ENCODE data around the gene SYPL2.

- TF ChIP-seq CTCF (IDR thresholded peaks at IDR 0.05): no peak
- no peak for TF ChIP-seq POLR2AphosphoS5 (IDR thresholded peaks at IDR 0.05)
- no peak for TF ChIP-seq POLR2A (IDR thresholded peaks at IDR 0.05)
Measured at GRCh38 chr1:109441069-109441468, 25.3 kb upstream of the SYPL2 start.
